GM19397 (cell line): ENCODE measurements around the gene VWA3A.
"Not testable (repeated sequence)": the region's sequence is repeated elsewhere in the genome, so short reads cannot be mapped to it uniquely, and the experiment has no call there.

Experiments
- ATAC-seq: cut with Tn5 transposase; IDR thresholded peaks from one replicate; pipeline ENCODE4 v1.9.1; 2021; ENCODE audit warnings: mild to moderate bottlenecking, moderate library complexity; ENCODE audit not compliant: unreplicated experiment

Gene VWA3A, protein sequence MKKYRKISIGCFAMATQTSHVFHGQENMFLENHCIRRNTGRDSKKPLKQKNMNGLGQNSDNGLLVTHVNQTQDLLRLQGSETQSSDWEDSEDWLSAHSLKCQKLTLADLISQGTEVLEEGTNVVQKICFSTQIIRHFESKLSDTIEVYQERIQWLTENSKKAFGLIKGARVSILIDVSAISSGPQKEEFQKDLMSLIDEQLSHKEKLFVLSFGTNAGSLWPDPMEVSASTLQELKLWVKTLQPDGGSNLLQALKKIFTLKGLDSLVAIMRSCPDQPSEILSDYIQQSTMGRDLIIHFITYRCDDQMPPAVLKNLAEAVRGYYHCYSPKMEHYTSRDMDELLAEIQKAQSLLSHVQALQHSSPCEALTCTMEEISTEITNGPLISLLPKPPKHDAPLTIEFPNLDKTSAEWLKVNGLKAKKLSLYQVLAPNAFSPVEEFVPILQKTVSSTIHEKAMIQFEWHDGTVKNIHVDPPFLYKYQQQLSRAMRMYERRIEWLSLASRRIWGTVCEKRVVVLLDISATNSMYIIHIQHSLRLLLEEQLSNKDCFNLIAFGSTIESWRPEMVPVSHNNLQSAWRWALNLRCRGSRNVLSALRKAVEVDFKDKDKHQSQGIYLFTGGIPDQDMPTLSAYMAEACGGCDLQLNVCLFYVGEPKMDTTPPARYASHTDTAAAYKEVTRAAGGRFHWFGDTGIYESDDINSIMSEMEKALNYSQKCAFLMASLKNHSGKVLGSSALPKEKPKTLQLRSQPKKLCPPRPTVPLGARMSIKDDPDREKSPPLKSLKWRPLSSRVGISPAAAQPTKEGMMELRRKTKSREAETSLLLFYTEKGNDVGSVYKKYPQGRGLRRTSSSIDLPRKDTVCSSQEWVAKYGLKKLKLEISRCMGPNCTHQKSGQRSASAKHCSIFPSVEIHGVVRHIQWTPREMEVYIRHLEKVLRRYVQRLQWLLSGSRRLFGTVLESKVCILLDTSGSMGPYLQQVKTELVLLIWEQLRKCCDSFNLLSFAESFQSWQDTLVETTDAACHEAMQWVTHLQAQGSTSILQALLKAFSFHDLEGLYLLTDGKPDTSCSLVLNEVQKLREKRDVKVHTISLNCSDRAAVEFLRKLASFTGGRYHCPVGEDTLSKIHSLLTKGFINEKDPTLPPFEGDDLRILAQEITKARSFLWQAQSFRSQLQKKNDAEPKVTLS

DNA sequence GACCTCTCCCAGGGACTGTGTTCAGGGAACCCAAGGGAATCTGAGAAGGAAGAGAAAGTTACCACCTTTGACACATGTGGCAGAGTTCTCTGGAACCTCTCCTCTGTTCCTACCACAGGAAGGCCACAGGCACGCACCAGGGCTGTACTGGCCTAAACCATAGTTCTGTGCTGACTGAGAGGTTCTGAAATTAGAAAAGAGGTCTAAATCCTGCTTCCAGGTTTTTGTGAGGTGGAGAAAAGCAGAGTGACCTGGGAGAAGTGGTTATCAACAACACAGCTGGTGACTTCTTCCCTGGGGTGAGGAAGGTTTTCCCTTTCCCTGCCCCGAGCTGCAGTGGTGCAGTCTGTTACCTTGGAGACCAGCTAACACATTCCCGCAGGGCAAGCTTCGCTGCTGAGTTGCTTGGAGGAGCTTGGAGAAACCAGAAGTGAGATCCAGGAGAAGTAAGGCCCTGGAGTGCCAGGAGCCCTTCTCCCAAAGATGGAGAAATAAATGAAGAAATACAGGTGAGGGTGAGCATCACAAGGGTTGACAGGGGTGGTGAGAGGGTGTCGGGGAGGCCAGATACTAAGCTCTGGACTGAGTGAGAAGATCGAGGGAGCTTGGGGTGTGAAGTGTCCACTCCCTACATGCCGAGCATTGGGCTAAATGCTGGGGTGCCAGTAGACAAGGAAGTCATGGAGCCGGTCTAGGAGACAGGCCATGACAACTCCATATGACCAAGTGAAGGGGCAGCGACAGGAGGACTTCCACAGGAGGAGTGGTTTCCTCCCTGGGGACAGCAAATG is at the start of gene VWA3A:
Gene VWA3A, plus strand, starts transcription at position 399 of the 791 bp plus-strand sequence. Its CDS starts 97 bp downstream, at position 496.
- no peak for ATAC-seq

DNA sequence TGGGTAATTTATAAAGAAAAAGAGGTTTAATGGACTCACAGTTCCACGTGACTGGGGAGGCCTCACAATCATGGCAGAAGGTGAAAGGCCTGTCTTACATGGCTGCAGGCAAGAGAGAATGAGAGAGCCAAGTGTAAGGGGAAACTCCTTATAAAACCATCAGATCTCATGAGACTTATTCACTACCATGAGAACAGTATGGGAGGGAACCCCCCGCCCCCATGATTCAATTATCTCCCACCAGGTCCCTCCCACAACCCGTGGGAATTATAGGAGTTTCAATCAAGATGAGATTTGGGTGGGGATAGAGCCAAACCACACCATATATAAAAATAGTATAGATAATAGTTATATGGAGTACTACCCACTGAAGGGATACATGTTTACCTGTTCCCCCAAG is 48.5 kb upstream of the VWA3A start:
- ATAC-seq, result not testable (repeated sequence)

DNA sequence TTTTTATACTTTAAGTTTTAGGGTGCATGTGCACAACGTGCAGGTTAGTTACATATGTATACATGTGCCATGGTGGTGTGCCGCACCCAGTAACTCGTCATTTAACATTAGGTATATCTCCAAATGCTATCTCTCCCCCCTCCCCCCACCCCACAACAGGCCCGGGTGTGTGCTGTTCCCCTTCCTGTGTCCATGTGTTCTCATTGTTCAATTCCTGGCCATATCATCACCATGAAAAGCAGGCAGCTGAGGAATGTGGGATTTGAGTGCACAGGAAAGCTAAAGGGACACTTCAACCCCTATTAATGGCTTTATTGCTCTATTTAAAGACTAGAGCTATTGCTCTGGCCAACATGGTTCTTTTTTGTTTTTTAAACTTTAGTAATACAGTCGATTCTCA is 46.5 kb upstream of the VWA3A start:
- ATAC-seq, result not testable (repeated sequence)

DNA sequence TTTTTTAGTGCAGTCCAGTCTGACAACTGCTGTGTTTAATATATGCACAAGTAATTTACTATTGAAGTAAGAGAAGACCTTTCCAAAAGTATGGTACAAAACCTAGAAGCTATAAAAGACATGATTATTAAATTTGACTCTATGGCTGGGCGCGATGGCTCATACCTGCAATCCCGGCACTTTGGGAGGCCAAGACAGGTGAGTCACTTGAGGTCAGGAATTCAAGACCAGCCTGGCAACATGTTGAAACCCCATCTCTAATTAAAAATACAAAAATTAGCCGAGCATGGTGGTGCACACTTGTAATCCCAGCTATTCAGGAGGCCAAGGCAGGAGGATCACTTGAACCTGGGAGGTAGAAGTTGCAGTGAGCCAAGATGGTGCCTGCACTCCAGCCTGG is 41.4 kb upstream of the VWA3A start:
- ATAC-seq, result no peak

DNA sequence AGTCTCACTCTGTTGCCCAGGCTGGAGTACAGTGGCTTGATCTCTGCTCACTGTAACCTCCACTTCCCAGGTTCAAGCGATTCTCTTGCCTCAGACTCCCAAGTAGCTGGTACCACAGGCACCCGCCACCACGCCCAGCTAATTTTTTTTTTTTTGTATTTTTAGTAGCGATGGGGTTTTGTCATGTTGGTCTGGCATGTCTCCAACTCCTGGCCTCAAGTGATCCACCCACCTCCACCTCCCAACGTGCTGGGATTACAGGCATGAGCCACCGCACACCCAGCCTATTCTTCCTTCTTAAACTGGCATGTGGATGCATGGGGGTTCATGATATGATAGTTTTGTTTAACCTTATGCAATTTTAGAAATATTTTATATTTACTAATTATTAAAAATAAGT is 39.4 kb upstream of the VWA3A start:
- ATAC-seq, result no peak

DNA sequence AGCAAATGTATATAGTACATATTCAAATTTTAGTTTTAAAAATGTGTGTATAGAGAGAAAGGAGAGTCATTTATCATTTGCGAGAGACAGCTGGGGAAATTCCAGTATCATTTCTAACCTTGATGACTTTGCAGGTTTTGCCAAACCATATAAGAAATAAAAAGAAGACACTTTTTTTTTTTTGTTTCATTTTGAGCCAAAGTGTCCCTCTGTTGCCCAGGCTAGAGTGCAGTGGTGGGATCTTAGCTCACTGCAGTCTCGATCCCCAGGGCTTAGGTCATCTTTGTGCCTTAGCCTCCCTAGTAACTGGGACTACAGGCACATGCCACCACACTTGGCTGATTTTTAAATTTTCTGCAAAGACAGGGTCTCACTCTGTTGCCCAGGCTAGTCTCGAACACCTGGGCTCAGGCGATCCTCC is 38.4 kb upstream of the VWA3A start:
- ATAC-seq, result no peak

DNA sequence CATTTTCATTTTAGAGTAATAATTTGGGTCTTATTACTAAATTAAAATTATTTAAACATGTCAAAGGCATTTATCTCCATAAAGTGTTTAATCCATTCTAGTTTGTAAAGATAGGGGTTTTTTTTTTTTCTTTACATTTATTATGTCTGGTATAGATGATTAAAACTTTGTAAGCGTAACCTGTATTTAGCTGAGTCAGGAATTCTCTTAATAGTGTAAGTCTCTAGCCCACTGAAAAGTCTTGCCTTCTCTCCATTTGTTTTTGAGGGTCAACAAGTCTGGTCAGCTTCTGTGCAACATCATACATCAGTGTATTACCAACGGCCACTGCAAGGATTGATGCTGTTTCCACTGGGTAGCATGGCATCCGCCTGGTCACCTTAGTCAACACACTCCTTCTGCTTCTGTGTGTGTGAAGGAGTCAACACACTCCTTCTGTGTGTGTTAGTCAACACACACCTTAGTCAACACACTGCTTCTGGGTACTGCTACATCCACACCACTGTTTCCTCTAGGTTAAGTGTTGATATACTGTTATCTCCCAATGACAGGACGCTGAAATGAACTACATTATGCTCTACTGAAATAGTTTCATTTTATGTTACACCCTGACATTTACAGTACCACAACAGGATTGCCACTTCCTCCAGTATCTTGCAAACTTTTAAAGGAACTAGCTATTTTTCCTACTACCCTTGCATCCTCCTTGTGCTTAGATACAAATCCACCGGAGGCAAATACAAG is 37.3 kb upstream of the VWA3A start:
- no peak for ATAC-seq

DNA sequence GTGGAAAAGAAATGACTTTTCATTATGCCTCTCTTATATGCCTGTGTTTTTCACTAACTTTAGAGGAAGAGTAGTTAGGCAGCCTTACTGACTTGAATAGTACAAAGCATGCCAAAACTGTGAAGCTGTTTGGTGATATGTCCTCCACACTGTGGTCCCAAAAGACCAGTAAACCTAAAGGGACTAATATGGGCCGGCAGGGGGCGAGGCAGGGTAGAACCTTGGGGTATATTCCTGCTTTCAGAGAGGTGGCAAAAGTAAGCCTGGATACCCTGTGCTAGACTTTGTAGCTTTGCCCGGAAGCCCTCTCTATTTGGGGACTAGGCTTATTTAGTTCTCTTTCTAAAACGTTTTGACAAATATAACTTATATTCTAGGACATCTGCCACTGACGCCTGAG is 36.5 kb upstream of the VWA3A start:
- no peak for ATAC-seq

DNA sequence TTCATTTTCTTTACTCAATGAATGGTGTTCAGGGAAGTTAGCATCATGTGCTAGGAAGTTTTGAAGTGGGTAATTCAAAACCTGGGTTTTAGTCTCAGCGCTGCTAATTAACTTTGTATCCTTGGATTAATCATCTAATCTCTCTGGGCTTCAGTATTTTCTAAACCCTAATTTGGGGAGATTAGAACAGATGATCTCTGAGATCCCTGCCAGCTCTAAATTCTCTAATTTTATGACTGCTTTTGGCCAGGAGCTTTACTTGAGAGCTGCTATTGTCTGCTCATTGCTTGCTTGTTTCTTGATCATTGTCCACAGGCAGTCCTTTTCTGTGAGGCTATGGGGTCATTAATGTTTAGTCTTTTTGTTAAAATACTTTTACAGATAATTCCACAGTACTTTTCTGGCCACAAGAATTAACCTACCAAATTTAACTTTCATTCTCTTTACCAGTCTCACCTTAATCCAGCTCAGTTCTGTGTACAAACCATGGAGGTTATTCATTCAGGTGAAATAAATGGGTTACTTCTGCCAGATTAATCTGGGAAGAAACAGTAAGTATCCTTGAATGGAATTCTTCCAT is 28.4 kb upstream of the VWA3A start:
- no peak for ATAC-seq

DNA sequence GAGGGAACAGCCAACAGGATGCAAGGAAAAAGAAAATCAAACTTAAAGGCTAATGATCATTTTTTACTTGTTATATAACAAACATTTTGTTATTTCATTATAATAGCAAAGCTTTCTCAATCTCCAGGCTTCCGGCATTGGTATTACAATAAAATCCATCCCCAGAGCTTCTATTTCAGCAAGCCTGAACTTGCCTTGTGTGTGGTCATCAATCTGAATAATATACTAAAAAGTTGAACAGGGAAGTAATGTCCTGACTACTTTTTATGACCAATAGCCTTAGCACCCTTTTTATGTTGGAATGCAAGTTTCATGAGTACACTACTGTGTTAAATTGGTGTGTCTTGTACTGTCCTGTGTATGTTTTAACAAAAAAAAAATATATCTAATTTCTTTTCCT is 27.1 kb upstream of the VWA3A start:
- ATAC-seq, result no peak

DNA sequence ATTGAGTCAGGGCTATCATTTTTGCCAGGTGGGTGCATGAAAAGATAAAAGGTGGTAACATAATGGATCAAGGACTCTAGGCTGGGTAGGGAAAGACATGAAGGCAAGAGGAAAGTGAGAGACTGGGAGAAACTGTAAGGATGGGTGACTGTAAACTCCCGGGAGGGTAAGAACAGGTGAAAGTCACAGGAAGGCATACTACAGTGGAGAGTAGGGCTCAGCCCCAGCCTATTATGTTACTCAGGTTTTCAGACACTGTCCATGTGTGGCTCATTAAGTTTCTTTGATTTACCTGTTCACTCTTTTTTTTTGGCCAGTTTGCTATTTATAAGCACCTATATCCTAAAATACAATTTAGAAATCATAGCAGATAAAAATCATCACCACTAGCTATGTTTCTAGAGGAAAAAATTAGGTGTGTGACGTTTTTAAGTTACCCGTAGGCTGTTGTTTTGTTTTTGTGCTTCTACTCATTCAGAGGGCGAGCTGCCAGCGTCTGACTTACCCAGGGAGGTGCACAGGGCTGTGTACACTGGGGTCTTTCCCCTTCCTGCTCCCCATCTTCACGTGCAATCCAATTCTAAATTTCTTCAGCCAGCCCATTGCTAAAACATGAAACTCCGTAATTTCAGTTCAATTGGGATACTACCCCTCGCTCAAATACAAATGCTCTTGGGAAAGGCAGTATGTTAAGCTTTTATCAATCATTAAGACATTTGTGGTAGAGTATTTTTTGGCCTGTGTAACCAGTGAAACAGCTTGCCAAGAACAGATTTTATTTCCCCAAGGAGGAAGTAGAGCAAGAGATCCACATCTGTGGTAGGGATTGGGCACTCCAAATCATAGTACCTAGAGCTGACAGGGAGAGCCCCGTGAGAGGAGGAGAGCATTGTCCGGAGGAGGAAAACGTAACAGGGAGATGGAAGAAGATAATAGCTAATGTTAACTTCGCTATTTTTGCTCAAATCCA is 21.7 kb upstream of the VWA3A start:
- no peak for ATAC-seq

DNA sequence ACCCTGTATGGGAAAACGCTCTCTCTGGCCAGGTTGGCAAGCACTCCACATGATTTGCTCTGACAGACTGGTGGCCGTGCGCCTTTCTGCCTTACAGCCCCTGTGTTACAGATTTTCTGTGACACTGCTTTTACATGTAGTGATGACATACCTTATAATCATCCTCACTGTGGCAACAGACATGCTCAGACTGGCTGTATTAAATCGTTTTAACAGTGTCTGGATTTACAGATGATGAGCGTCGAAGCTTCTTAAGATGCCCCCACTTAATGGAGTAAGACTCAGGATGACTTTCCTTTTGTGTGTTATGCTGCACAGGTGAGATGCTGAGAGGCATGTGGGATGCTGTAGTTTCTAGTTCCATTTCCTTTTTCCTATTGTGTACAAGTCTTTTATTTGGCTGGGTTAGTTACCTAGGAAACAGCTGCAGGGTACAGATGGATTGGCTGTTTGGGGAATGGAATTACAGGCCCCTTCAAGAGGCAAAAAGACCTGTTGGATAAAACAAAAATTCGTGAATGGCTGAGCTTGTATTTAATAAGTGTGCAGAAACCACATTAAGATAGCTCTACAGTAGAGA is 20.9 kb upstream of the VWA3A start:
- ATAC-seq, result no peak

DNA sequence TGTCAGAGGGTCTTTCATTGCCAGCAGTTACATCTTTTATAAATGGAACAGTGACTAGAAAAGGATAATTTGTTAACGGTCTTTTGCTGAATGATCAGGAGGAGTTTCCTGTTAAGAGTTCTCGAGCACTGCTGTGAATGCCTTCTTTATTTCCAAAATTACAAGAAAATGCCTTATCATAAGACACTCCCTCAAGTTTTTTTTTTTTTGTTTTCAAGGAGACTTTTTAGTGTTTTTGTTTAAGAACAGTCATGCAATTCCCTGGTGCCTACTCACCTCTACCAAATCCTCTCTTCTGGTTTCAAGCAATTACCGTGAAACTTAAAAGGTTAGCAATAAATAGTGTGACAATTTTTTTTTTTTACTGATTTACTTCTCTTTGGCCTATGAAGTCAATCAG is 19.0 kb upstream of the VWA3A start:
- ATAC-seq, result no peak

DNA sequence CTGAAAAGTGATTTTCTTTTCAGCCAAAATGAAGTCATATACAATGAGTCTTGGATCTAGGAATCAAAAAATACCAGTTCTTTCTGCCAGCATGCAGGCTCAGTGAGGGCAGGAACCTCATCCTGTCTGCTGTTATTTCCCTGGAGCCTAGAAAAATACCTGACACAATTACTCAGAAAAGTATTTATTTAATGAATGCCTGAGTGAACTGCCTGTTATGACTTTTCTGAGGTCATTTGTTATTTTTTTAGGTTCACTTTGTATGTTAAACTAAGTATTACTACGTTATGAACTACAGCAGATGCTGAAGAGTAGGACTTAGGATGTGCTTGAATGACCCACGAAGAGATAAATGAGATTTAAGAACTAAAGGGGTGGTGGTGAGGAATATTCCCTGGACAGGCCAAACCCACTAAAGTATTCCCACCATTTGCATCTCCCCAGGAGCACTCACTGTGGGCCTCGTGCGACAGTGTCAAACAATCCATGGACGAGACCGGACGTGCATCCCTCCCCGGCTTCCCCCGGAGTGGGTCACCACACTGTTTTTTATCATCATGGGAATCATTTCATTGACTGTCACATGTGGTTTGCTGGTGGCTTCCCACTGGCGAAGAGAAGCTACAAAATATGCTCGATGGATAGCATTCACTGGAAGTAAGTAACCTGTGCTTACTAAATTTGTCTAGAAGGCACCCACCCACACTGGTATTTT is 17.1 kb upstream of the VWA3A start:
- no peak for ATAC-seq

DNA sequence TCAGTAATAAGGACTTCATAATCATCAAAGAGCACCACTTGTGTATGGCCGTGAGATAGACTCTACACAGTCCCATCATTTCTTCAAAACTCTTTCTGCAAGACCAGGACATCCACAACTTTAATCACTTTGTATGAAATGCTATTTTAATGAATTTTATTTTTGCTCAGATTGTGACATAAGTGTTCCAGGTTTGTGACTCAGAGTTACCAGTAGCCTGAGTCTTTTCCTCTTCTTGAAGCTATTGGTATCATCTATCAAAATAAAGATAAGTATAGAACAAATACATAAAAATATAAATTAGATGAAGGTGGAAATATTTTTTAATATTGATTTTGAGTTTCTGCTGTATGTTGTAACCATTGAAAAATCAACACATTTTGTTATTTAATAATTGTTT is 16.6 kb upstream of the VWA3A start:
- ATAC-seq, result no peak

DNA sequence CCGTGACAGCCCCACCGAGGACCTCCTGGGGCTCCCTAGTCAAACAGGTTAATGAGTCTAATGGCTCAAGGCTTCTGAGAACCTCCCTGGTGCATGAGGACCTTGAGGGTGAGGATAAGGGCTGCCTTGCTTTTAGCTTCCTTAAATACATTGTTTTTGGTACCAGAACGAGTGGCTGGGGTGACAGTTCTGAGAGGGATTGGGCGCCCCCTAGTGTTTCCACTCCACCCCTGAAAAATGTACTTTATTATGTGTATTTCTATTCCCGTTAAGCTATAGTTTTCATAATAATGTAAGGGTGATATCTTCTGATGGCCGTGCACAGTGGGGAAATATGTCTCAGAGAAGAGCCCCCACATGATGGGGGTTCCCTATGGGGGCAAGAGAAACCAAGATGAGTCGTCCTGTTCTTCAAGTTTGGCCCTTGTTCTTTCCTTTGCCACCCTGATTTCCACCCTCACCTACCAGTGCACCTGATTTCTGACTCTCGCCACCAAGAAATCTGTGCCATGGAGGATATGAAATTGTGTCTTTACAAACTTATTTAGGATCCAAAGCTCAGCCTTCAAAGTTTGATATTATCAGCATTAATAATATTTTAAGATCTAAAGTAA is 14.5 kb upstream of the VWA3A start:
- ATAC-seq, result no peak

DNA sequence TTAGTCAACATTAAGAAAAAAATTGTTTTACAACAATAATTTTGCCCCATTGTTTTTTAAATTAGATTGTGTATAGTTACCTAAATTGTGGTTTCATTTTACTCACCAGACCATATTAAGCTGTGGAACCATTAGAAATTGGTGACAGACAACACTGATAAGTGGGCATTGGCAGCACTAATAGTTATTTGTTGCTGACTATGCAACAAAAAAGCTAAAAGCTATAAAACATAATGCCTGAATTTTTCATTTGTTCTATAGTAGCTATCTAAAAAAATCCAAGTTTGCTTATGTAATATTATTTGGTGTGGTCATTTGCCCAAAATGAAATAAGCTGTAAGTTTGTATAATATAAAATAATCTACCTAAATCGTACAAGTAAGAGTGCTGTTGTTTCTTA is 13.7 kb upstream of the VWA3A start:
- no peak for ATAC-seq
